WERI-Rb-1 (cell line): Measurements from ENCODE around the gene APOO.

Experiments
- DNase-seq: peaks from one replicate; pipeline ENCODE4 v3.0.0-alpha.2; 2020
- H3K27ac ChIP-seq: fragments of 250-450 bp; sonication (Bioruptor Pico); 2 replicates; pipeline ENCODE4 v1.5.1; 2020; ENCODE audit warnings: mild to moderate bottlenecking, moderate library complexity
- H3K27me3 ChIP-seq: fragments of 250-450 bp; sonication (Bioruptor Pico); 2 replicates; pipeline ENCODE4 v1.5.1; 2021; ENCODE audit warnings: mild to moderate bottlenecking, low read depth, moderate library complexity; ENCODE audit not compliant: insufficient read depth, severe bottlenecking
- H3K36me3 ChIP-seq: fragments of 250-450 bp; sonication (Bioruptor Pico); 2 replicates; pipeline ENCODE4 v1.5.1; 2020; ENCODE audit warnings: mild to moderate bottlenecking, moderate library complexity
- H3K4me3 ChIP-seq: 2 replicates; pipeline ENCODE4 v1.5.1; 2011; ENCODE audit warnings: low read depth, mild to moderate bottlenecking, control low read depth, low read length
- H3K9me3 ChIP-seq: fragments of 250-450 bp; sonication (Bioruptor Pico); 2 replicates; pipeline ENCODE4 v1.5.1; 2021; ENCODE audit warnings: mild to moderate bottlenecking, moderate library complexity; ENCODE audit not compliant: severe bottlenecking
- CTCF ChIP-seq: IDR thresholded peaks from 2 replicates; pipeline ENCODE4 v1.5.1; 2011; ENCODE audit warnings: low read depth, mild to moderate bottlenecking, control low read depth, inconsistent platforms, low read length

The APOO gene

GRCh38 chrX:23907498-23908218 lies at the start of gene APOO, which contains the start of gene CXorf58:
Gene APOO, minus strand, starts transcription at chrX:23907938. Its CDS starts 236 bp downstream, at chrX:23907702.
Gene CXorf58, plus strand, starts transcription at chrX:23908006. Its CDS starts 2,297 bp downstream, at chrX:23910303.
- H3K27me3 ChIP-seq, result peaks cover 24% of the 10 kb centered on the region
- peak within 1 kb of the TSS; percentile 96 for H3K27ac ChIP-seq
- H3K36me3 ChIP-seq, result no peaks in the 10 kb centered on the region
- H3K9me3 ChIP-seq, result no peaks in the 10 kb centered on the region
- peak; percentile 91 for DNase-seq
- H3K4me3 ChIP-seq, result peak within 1 kb of the TSS; percentile 76
- TF ChIP-seq CTCF, result peak; percentile 72

- TF ChIP-seq CTCF, result no peak
- no peaks in the 10 kb centered on the region for H3K9me3 ChIP-seq
- no peak overlapping the region for H3K4me3 ChIP-seq
- no peak overlapping the region for H3K27ac ChIP-seq
- DNase-seq, result no peak
- no peaks in the 10 kb centered on the region for H3K36me3 ChIP-seq
- H3K27me3 ChIP-seq, result peaks cover 5% of the 10 kb centered on the region
These were observed 46.7 kb upstream of the APOO start for GRCh38 chrX:23954396-23954795.

- H3K36me3 ChIP-seq, result no peaks in the 10 kb centered on the region
- TF ChIP-seq CTCF, result no peak
- no peak overlapping the region for H3K4me3 ChIP-seq
- peaks cover 5% of the 10 kb centered on the region for H3K27me3 ChIP-seq
- DNase-seq, result no peak
- no peaks in the 10 kb centered on the region for H3K9me3 ChIP-seq
- H3K27ac ChIP-seq, result no peak overlapping the region
These were observed 46.2 kb upstream of the APOO start for GRCh38 chrX:23953908-23954269.

DNA sequence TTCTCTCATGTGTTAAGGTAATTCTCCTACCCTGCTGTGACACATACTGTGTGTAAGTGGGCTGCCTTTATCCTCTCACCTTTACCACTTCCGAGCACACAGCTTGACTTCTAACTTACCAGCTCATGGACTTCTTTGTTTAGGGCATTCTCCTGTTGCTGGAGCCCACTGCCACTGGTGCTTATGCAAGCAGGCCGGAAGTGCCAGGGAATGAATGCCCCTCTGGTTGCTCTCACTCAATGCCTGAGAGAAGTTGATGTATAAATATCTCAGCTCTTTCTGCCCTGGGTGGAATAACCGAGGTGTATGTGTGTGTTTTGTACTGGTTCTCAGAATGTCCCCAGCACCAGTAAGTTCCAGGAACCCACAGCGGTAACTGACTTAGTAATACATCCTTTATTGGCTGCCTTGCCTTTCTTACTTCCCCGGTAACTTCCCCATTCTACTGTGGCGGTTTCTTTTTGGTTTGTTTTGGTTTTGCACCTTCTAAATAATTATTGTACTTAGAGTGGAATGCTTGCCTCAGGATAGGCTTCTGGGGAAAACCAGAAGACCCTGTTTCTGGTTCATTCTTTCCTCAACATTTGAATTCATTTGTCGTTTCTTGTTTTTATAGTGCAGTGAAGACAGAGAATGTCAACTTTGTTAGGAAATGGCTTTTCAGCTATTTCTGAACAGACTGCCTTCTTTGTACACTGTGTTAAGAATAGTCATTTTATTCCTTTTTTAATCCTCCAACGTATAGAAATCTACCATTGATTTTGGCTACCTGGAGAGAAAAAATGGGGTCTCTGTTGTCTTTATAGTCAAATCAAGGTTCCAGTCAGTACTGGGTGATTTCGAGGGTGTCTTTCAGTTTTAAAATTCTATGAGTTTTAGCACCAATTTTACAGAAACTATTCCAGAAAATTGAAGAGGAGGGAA lies 45.5 kb upstream of the APOO start:
- H3K27me3 ChIP-seq, result peaks cover 5% of the 10 kb centered on the region
- no peak for DNase-seq
- no peak overlapping the region for H3K27ac ChIP-seq
- H3K9me3 ChIP-seq, result no peaks in the 10 kb centered on the region
- H3K36me3 ChIP-seq, result no peaks in the 10 kb centered on the region
- no peak for TF ChIP-seq CTCF
- no peak overlapping the region for H3K4me3 ChIP-seq

DNA sequence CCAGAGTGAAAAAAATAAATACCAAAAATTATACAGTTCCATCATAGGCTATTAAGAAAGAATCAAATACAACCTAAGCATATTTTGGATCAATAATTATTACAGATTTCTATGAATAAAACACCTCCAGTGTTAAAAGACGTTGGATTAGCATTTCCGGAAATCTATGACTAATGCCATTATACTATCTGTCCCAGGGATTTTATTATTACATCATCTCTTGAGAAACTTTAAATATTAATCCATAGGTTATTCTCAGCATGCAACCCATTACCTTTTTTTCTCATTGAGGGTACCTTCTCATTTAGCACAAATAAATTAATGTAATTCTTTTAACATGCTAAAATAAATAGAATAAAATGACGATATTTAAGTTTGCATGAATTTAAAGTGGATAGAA lies 44.7 kb upstream of the APOO start:
- Histone ChIP-seq H3K27me3 (peaks cover 5% of the 10 kb centered on the region), H3K9me3 (no peaks in the 10 kb centered on the region), H3K36me3 (no peaks in the 10 kb centered on the region), H3K4me3 (no peak overlapping the region), H3K27ac (no peak overlapping the region)
- DNase-seq, result no peak
- no peak for TF ChIP-seq CTCF
